HG03175 (cell line): ENCODE measurements around the gene A1BG.

Experiments used
- ATAC-seq: cut with Tn5 transposase; IDR thresholded peaks from one replicate; pipeline ENCODE4 v1.9.1; 2021; ENCODE audit warnings: mild to moderate bottlenecking, moderate library complexity; ENCODE audit not compliant: unreplicated experiment

The A1BG gene

GRCh38 chr19:58352760-58353671 is at the start of gene A1BG:
Gene A1BG, minus strand, starts transcription at chr19:58353492. Its CDS starts 55 bp downstream, at chr19:58353437.
- no peak for ATAC-seq

- ATAC-seq = no peak
Observed at GRCh38 chr19:58401840-58402421, 48.6 kb upstream of the A1BG start.

GRCh38 chr19:58400916-58401839 is 47.9 kb upstream of the A1BG start:
- peak; percentile 98 for ATAC-seq

GRCh38 chr19:58400316-58400915 is 47.1 kb upstream of the A1BG start:
- no peak for ATAC-seq

GRCh38 chr19:58399903-58400302 is 46.6 kb upstream of the A1BG start:
- no peak for ATAC-seq

- no peak for ATAC-seq
Observed at GRCh38 chr19:58398545-58398944, 45.3 kb upstream of the A1BG start.

GRCh38 chr19:58398087-58398486 is 44.8 kb upstream of the A1BG start:
- ATAC-seq = no peak

- no peak for ATAC-seq
Observed at GRCh38 chr19:58397533-58398037, 44.3 kb upstream of the A1BG start.

- ATAC-seq = no peak
Observed at GRCh38 chr19:58396691-58397532, 43.6 kb upstream of the A1BG start.

- no peak for ATAC-seq
Observed at GRCh38 chr19:58395979-58396627, 42.8 kb upstream of the A1BG start.

- no peak for ATAC-seq
Observed at GRCh38 chr19:58395220-58395978, 42.1 kb upstream of the A1BG start, which contains the start of gene RNF225. Gene RNF225, plus strand, starts transcription at chr19:58395656. Its CDS starts 434 bp downstream, at chr19:58396090.

- ATAC-seq = no peak
Observed at GRCh38 chr19:58394821-58395219, 41.5 kb upstream of the A1BG start.

GRCh38 chr19:58393725-58394033 is 40.4 kb upstream of the A1BG start:
- ATAC-seq = no peak

GRCh38 chr19:58392945-58393724 is 39.8 kb upstream of the A1BG start:
- no peak for ATAC-seq

GRCh38 chr19:58388175-58388526 is 34.9 kb upstream of the A1BG start:
- ATAC-seq = no peak

- no peak for ATAC-seq
Observed at GRCh38 chr19:58387338-58388174, 34.3 kb upstream of the A1BG start.
